Activated CD4-positive, alpha-beta T cell treated with anti-CD3 and anti-CD28 coated beads, Interleukin-2, amount 10 ng/mL, durations not matched to agents 24 days and 14 days (primary cell): Measurements from ENCODE around the gene SBNO2. TPM values are rescaled to one million over a fixed set of nuclear protein-coding genes. Genes with fewer than 3 reads are reported as not detected.

ENCODE experiments used
- DNase-seq: peaks from one replicate; pipeline ENCODE4 v3.0.0; 2022
- H3K27ac Mint-ChIP-seq: one replicate; pipeline ENCODE4 v1.8.0; 2022; ENCODE audit warnings: mild to moderate bottlenecking, mixed read lengths
- H3K27me3 Mint-ChIP-seq: one replicate; pipeline ENCODE4 v1.8.0; 2022; ENCODE audit warnings: mixed read lengths
- H3K36me3 Mint-ChIP-seq: one replicate; pipeline ENCODE4 v1.8.0; 2022; ENCODE audit warnings: low read depth, mild to moderate bottlenecking, mixed read lengths
- H3K4me1 Mint-ChIP-seq: one replicate; pipeline ENCODE4 v1.8.0; 2021; ENCODE audit warnings: mixed read lengths
- H3K4me3 Mint-ChIP-seq: one replicate; pipeline ENCODE4 v1.8.0; 2022; ENCODE audit warnings: mild to moderate bottlenecking, moderate library complexity, mixed read lengths
- H3K9me3 Mint-ChIP-seq: one replicate; pipeline ENCODE4 v1.8.0; 2021; ENCODE audit warnings: mixed read lengths
- intact Hi-C: fragments of 100-400 bp; cut with micrococcal nuclease; formaldehyde crosslinking; loops from one replicate; pipeline ENCODE4 v1.15.1; 2023
- total RNA-seq: library from RNA; stranded (reverse); gene quantifications from 2 replicates; pipeline ENCODE4 v1.2.3, GENCODE V29; 2022

Gene SBNO2
- total RNA-seq, 1 donor from 2014 or later = 98.9 TPM

DNA sequence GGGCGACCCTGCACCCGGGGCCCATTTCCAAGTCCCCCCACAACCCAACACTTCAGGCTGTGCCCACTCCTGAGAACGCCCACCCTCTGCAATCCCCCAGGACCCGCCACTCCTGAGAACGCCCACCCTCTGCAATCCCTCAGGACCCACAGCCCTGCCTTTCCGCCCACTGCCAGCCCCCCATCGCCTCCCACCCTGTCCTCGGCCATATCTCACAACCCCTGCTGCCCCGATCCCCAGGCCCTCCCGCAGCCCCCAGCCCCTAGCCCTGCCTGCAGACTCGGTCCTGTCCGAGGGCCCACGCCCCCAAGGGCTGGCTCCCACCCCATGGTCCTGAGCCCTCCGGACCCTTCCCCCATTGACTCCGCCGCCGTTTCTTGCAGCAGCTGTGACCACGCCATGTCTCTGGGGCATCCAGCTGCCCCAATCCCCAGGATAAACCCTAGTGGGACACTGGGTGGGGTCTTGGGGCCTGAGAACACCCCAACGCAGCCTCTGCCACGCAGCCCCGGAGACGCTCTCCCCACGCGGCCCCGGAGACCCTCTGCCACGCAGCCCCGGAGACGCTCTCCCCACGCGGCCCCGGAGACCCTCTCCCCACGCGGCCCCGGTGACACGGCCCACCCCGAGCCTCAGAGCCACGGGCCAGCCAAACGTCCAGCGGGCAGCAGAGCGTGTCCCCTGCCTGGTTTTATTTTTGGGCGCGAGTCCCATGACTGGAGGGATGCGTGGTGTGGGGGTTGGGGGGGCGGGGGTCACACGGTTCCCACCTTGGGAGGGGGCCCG lies 17.0 kb downstream of the SBNO2 start:
- Mint-ChIP-seq H3K9me3 (no peaks in the 10 kb centered on the region), H3K4me1 (no peaks in the 10 kb centered on the region), H3K36me3 (peaks cover 8% of the 10 kb centered on the region), H3K27me3 (no peaks in the 10 kb centered on the region), H3K4me3 (no peak overlapping the region), H3K27ac (no peak overlapping the region)
- DNase-seq = no peak
- intact Hi-C loops = no loop called here

DNA sequence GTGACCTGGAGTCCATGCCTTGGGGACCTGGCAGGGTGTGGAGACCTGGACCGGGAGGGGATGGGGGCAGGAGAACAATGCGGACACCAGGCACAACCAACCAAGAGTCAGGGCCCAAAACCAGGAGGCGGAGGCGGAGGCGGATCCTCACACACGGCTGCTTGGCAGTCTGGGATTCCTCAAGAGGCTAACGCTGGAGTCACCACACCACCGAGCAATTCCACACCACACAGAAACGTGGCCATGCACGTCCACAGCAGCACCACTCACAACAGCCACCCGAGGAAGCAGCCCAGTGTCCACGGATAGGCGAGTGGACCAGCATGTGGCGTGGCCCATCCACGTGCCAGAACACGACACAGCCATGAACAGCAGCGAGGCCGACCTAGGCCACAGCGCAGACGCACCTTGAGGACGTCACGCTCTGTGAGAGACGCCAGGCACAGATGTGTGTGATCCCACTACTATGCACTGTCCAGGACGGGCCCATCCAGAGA lies 17.7 kb downstream of the SBNO2 start:
- no peak for DNase-seq
- H3K36me3 Mint-ChIP-seq = peaks cover 11% of the 10 kb centered on the region
- H3K27ac Mint-ChIP-seq = no peak overlapping the region
- intact Hi-C loops = no loop called here
- H3K4me3 Mint-ChIP-seq = no peak overlapping the region
- H3K4me1 Mint-ChIP-seq = no peaks in the 10 kb centered on the region
- H3K9me3 Mint-ChIP-seq = no peaks in the 10 kb centered on the region
- H3K27me3 Mint-ChIP-seq = no peaks in the 10 kb centered on the region

DNA sequence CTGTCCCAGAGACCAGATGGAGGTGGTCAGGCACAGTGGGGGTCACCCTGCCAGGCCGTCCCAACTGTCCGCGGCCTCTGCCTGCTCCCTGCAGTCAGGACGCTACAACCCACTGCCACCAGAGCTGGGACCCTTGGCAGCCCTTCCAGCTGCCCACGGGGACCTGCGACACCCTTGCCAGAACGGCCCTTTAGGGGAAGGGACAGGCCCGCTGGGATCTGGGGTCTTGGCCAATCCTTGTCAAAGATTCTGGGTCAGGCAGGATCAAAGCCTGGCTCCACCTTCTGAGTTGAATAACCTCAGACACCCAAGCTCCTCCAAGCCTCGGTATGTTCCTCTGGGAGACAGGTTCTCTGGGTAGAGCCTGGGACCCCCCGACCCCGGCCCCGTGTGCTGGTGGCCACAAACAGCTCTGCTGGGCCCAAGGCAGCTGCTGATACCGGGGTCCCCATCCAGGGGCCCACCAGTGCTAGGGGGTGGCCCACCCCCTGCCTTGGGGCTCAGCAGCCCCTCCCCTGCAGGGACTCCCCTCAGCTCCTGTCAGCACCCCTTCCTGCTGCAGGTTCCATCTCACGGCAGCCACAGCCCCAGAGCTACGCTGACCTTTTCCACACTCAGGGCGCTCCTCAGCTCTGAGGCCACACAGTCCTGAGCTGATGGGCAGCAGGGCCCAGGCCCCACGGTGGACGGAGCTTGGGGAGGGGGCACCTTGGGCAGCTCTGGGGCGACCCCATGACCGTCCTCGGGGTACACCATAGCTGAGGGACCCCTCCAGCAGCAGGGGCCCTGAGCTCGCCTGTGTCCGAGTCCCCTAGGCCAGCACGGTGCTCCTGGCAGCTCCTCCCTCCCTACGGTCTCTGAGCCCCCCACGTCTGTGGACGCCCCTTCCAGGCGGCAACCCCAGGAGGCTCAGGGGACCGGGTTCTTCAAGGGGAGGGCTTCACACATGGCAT lies 18.4 kb downstream of the SBNO2 start:
- intact Hi-C loops = no loop called here
- Mint-ChIP-seq H3K4me1 (no peaks in the 10 kb centered on the region), H3K27me3 (no peaks in the 10 kb centered on the region), H3K27ac (no peak overlapping the region), H3K4me3 (no peak overlapping the region), H3K9me3 (no peaks in the 10 kb centered on the region), H3K36me3 (peaks cover 11% of the 10 kb centered on the region)
- no peak for DNase-seq

DNA sequence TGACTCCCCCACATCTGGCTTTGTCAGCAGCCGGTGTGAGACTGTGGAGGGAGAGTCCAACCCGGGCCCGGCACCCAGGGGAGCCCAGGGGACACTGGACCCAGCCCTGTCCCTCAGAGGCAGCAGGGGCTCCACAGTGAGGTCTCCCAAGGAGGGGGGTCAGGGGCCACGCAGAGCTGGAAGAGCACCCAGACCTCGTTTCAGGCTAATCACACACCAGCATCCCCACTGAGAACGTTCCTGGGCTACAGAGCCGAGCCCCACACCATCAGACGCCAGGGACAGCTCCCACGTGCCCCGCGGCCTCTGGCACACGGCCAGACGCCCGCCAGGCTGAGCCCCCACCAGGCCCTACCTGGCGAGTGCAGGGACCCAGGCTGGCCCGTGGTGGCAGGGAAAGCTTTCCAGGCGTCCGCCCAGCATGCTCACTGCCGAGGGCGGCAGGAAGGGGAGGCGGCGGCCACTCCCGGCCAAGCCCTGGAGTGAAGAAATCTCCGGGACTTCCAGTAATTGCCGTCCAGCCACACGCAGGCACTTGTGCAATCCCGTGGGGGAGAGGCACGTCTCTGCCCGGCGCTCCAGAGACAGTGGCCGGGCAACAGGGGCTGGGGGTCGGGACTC lies 19.2 kb downstream of the SBNO2 start:
- Mint-ChIP-seq H3K9me3 (no peaks in the 10 kb centered on the region), H3K4me1 (no peaks in the 10 kb centered on the region), H3K4me3 (no peak overlapping the region), H3K36me3 (peaks cover 11% of the 10 kb centered on the region), H3K27ac (no peak overlapping the region), H3K27me3 (no peaks in the 10 kb centered on the region)
- intact Hi-C loops = no loop called here
- DNase-seq = no peak

DNA sequence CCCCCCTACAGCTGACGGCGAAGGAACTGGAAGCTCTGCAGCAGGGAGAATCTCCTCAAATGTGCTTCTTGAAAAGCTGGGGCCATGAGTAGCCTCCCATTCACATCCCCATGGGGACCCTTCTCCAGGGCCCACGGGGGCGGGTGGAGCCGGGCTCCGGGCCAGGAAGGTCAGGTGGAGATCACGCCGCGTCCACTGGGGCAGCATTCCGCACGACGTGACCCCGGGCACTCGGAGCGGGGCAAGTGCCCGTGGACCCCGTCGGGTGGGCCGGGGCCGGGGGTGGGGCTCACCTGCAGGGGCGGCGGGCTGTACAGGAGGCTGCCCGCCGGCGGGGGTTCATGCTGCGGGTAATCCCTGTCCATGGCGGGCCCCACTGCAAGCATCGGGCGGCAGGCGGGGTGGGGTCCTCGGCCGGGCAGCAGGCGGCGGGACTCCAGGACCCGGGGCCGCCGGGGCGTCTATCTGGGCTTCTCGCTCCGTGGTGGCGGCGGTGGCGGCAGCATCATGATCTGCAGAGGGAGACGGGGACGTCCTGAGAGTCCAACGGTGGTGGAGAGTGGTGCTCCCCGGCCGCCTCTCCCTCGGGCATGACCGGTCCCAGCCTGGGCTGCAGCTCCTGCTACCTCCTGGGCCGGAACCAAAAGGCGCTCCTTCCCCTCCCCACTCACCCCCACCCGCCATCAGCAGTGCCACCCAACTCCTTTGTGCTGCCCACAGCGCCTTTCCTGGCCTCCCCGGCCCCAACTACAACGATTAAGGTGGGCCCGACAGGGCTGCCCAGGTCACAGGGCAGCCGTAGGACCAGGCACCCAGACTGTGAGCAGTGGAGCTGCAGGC lies 20.0 kb downstream of the SBNO2 start:
- no peak for DNase-seq
- H3K9me3 Mint-ChIP-seq = no peaks in the 10 kb centered on the region
- intact Hi-C loops = no loop called here
- H3K27ac Mint-ChIP-seq = no peak overlapping the region
- peaks cover 2% of the 10 kb centered on the region for H3K4me1 Mint-ChIP-seq
- no peaks in the 10 kb centered on the region for H3K27me3 Mint-ChIP-seq
- H3K4me3 Mint-ChIP-seq = no peak overlapping the region
- peaks cover 16% of the 10 kb centered on the region for H3K36me3 Mint-ChIP-seq

DNA sequence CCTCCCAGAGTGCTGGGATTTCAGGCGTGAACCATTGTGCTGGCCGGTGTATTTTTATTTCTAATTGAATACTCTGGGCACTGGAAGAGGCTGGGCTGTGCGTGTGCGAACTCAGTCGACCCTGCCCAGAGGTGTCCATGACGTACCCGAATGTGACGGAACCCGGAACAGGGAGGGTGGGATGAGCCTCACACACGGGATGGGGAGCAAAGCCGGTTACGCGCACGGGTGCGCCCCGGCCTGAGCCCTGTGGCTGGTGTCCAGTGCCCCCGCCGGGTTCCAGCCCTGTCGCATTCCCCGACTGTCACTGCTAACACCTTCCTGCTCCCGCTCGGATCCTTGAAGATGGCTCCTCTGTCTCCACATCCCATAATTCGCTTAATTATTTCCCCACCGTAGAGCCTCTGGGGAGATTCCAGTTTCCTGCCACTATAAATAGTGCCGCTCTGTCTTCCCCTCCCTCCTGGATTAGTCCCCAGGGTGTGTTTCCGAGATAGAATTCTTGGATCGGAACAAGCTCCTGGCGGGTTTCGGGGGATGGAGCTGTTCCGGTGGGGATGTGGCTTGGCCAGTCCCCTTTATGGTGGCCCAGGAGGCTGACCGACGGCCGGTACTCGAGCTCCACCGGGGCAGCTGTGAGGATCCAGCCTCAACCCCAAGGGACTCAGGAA lies 22.0 kb downstream of the SBNO2 start:
- H3K9me3 Mint-ChIP-seq = no peaks in the 10 kb centered on the region
- intact Hi-C loops = no loop called here
- peaks cover 2% of the 10 kb centered on the region for H3K4me1 Mint-ChIP-seq
- H3K36me3 Mint-ChIP-seq = peaks cover 17% of the 10 kb centered on the region
- no peak overlapping the region for H3K4me3 Mint-ChIP-seq
- DNase-seq = no peak
- no peaks in the 10 kb centered on the region for H3K27me3 Mint-ChIP-seq
- no peak overlapping the region for H3K27ac Mint-ChIP-seq

DNA sequence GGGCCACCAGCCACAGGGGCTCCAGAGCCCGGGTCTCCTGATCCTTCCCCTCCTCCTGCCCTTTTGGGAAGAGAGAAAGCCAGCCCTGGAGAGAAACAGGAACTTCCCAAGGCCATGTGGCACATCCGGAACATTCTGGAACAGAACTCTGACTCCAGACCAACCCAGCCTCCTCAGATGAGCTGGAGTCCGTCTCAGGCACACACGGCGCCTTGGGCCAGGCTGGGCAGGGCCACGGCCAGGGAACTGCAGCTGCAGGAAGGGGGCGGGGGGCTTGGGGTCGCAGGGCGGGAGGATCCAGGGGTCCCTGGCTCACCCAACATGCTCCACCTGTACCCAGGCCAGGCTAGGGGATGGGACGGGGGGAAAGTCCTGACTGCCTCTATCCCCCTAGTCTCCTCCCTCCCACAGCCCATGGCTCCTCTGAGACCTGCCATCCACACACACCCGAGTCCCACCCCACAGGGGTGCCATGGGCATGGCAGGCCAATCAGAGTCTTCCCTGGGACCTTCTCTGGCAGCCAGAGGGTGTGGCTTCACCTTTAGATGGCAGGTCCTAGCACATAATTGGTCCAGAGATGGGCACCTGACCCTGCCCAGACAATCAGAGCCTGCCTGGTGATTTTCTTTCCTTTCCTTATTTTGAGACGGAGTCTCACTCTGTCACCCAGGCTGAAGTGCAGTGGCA lies 22.9 kb downstream of the SBNO2 start:
- peaks cover 19% of the 10 kb centered on the region for H3K36me3 Mint-ChIP-seq
- H3K9me3 Mint-ChIP-seq = no peaks in the 10 kb centered on the region
- intact Hi-C loops = no loop called here
- DNase-seq = no peak
- no peak overlapping the region for H3K27ac Mint-ChIP-seq
- H3K27me3 Mint-ChIP-seq = no peaks in the 10 kb centered on the region
- no peak overlapping the region for H3K4me3 Mint-ChIP-seq
- peaks cover 2% of the 10 kb centered on the region for H3K4me1 Mint-ChIP-seq

DNA sequence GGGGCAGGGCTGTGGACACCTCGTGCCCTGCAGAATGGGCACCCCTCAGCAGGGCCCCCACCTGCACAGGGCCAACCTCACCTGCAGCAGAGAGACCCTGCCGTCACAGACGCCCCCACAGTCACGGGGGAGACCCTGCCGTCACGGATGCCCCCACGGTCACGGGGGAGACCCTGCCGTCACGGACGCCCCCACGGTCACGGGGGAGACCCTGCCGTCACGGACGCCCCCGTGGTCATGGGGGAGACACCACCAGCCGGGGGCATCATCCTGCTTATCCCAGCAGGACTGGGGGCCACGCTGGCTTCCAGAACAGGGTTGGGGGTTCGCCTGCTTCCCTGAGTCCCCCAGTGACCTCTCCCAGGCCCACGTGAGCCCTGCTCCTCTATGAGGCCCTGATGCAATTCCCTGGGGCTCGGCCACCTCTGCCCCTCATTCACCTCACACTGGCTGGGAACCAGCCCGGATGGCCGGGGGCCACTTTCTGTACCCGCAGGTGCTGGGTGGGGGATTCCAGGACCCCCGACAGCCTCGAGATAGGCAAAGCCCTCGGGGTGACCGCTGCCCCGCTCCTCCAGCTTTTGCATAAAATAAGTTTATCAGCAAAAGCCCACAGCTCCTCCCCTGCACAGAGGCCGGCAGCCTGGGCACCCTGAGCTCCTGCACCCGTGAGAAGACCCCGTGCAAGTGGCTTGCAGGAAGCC lies 23.6 kb downstream of the SBNO2 start:
- no peak for DNase-seq
- H3K36me3 Mint-ChIP-seq = peaks cover 21% of the 10 kb centered on the region
- no peak overlapping the region for H3K27ac Mint-ChIP-seq
- H3K27me3 Mint-ChIP-seq = no peaks in the 10 kb centered on the region
- no peak overlapping the region for H3K4me3 Mint-ChIP-seq
- peaks cover 5% of the 10 kb centered on the region for H3K4me1 Mint-ChIP-seq
- no peaks in the 10 kb centered on the region for H3K9me3 Mint-ChIP-seq
- intact Hi-C loops = no loop called here

DNA sequence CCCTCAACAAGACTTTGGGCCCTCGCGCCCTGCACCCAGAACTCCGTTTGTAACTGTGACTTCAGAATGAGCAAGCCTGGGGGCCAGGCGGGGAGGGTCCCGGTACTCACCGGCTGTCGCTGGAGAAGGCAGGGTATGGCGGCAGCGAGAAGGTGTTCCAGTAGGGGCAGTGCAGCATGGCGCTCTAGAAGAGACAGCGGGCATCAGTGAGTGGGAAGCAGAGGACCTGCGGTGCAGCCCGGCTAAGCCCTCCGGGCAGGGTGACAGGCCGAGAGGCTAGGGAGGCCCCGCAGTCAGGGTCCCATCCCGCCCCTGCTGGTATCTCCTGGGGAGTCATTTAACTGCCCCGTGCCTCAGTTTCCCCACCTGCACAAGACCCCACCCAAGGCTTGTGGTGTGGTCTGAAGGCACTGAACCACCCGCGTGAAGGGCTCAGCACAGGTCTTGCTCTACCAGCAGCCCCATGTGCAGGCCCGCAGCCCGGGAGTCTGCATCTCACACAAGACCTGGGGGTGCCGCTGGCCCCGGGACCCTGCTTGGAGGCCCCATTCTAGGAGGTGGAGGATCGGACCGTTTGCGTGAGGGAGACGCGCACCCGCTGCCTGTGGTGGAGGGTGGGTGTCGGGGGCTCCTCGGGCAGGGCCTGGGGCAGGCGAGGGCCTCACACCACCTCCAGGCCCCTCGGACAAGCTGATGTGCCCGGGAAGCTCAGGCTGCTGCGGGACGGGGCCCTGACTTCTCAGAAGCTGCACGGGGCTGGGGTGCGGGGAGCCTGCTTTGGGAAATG lies 24.6 kb downstream of the SBNO2 start:
- intact Hi-C loops = no loop called here
- Mint-ChIP-seq H3K36me3 (peaks cover 26% of the 10 kb centered on the region), H3K27me3 (no peaks in the 10 kb centered on the region), H3K9me3 (no peaks in the 10 kb centered on the region), H3K27ac (no peak overlapping the region), H3K4me1 (peaks cover 9% of the 10 kb centered on the region), H3K4me3 (no peak overlapping the region)
- DNase-seq = no peak

DNA sequence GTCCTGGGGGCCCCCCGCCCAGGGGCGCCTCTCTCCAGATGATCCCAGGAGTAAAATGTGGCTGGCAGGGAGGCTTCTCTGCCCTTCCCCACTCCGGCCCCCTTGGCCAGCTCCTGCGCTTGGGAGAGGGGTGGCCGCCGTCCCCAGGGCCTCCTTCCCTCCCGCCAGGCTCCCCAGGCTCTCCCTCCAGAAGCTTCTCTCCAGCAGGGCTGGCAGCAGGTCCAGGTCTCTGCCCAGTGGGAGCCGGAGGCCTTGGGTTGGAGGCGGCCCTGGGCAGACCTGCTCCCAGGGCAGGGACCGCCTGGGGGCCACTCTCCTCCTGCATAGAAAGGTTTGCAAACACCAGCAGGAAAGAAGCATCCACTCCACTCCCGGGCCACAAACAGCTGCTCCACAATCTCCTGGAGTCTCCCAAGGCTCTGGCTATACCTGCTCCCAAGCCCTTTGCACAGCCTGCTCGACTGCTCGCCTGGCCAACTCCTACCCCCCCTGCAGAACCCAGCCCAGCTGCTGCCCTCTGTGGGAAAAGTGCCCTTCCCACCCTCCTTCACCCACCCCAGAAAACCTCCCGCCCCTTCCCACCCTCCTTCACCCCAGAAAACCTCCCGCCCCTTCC lies 26.0 kb downstream of the SBNO2 start:
- DNase-seq = no peak
- peaks cover 35% of the 10 kb centered on the region for H3K36me3 Mint-ChIP-seq
- H3K27me3 Mint-ChIP-seq = no peaks in the 10 kb centered on the region
- peaks cover 11% of the 10 kb centered on the region for H3K4me1 Mint-ChIP-seq
- no peak overlapping the region for H3K4me3 Mint-ChIP-seq
- H3K9me3 Mint-ChIP-seq = no peaks in the 10 kb centered on the region
- no peak overlapping the region for H3K27ac Mint-ChIP-seq
- intact Hi-C loops = no loop called here
